MM.1S (cell line): Measurements from ENCODE around the gene HIPK2.

Experiments used
- EZH2 ChIP-seq: fragments of 300-600 bp; sonication (generic); optimal IDR thresholded peaks from 2 replicates; pipeline ENCODE3; 2017; ENCODE audit warnings: low read depth, mild to moderate bottlenecking, antibody characterized with exemption, low read length, mixed read lengths
- EZH2phosphoT487 ChIP-seq: fragments of 300-600 bp; sonication (generic); IDR thresholded peaks from 2 replicates; pipeline ENCODE4 v1.6.1; 2018; ENCODE audit warnings: antibody characterized with exemption, low read length
- TF ChIP-seq, protein P1 (sequence below): fragments of 300-600 bp; sonication (generic); IDR thresholded peaks from 2 replicates; pipeline ENCODE4 v1.5.1; 2016; ENCODE audit warnings: antibody characterized with exemption, low read length, mixed read lengths

DNA sequence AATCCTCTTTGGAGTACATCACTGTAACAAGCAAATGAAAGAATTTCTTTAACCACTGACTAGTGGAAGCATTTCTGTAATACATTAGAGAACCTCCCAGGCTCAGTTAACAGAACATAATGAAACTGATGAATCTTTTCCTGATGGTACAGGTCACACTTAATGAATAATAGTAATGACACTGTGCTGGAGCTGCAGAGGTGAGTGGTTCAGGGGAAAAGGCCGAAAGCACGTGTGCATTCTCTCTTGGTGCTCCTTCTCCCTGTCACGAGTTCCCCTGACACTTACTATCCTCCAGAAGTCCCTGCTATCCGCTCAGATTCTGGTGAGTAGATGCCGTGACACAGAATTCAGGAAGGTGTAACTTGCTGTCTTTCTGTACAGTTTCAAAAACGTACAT lies 8.0 kb downstream of the HIPK2 start:
- TF ChIP-seq, protein P1, sequence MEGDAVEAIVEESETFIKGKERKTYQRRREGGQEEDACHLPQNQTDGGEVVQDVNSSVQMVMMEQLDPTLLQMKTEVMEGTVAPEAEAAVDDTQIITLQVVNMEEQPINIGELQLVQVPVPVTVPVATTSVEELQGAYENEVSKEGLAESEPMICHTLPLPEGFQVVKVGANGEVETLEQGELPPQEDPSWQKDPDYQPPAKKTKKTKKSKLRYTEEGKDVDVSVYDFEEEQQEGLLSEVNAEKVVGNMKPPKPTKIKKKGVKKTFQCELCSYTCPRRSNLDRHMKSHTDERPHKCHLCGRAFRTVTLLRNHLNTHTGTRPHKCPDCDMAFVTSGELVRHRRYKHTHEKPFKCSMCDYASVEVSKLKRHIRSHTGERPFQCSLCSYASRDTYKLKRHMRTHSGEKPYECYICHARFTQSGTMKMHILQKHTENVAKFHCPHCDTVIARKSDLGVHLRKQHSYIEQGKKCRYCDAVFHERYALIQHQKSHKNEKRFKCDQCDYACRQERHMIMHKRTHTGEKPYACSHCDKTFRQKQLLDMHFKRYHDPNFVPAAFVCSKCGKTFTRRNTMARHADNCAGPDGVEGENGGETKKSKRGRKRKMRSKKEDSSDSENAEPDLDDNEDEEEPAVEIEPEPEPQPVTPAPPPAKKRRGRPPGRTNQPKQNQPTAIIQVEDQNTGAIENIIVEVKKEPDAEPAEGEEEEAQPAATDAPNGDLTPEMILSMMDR, result no peak
- TF ChIP-seq EZH2 (no peak), EZH2phosphoT487 (no peak)
